ENCODE results near the gene C1QTNF8. TPM values are rescaled to one million over a fixed set of nuclear protein-coding genes. Genes with fewer than 3 reads are reported as not detected.

The C1QTNF8 gene
- total RNA-seq, 3 donors from 2014 or later (not counting 1 experiment from before 2014, with no cell fraction given) = not detected

GRCh38 chr16:1125471-1125870 lies 29.4 kb upstream of the C1QTNF8 start:
- Histone ChIP-seq H3K36me3 (ENCODE audit: control insufficient read depth, insufficient read depth, low read length) (no peaks in the 10 kb centered on the region), H3K4me3 (ENCODE audit: low read length) (no peak overlapping the region), H3K9me3 (ENCODE audit: control insufficient read depth, insufficient read depth, low read length) (no peaks in the 10 kb centered on the region), H3K4me1 (ENCODE audit: control insufficient read depth, insufficient read depth, low read length) (no peaks in the 10 kb centered on the region), H3K27ac (ENCODE audit: low read length) (no peak overlapping the region), H3K27me3 (ENCODE audit: control insufficient read depth, insufficient read depth, low read length) (no peaks in the 10 kb centered on the region)
- ATAC-seq (no peak), DNase-seq (peak in 1 of 2 donors; percentile 26)
- Mint-ChIP-seq H3K4me1 (no peaks in the 10 kb centered on the region), H3K27ac (no peak overlapping the region), H3K27me3 (ENCODE audit: low read depth in 2 of 2) (no peaks in the 10 kb centered on the region), H3K36me3 (no peaks in the 10 kb centered on the region), H3K9me3 (no peaks in the 10 kb centered on the region), H3K4me3 (no peak overlapping the region)
- TF ChIP-seq, protein P1, sequence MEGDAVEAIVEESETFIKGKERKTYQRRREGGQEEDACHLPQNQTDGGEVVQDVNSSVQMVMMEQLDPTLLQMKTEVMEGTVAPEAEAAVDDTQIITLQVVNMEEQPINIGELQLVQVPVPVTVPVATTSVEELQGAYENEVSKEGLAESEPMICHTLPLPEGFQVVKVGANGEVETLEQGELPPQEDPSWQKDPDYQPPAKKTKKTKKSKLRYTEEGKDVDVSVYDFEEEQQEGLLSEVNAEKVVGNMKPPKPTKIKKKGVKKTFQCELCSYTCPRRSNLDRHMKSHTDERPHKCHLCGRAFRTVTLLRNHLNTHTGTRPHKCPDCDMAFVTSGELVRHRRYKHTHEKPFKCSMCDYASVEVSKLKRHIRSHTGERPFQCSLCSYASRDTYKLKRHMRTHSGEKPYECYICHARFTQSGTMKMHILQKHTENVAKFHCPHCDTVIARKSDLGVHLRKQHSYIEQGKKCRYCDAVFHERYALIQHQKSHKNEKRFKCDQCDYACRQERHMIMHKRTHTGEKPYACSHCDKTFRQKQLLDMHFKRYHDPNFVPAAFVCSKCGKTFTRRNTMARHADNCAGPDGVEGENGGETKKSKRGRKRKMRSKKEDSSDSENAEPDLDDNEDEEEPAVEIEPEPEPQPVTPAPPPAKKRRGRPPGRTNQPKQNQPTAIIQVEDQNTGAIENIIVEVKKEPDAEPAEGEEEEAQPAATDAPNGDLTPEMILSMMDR (IDR thresholded peaks at IDR 0.05) = no peak
- intact Hi-C loops (cut with micrococcal nuclease) = no loop called here
- WGBS (ENCODE audit: insufficient coverage) = 43% methylated on average over 18 of the region's 18 CpGs

GRCh38 chr16:1124795-1125194 lies 28.8 kb upstream of the C1QTNF8 start:
- WGBS (ENCODE audit: insufficient coverage) = 84% methylated on average over 11 of the region's 11 CpGs
- Histone ChIP-seq H3K36me3 (ENCODE audit: control insufficient read depth, insufficient read depth, low read length) (no peaks in the 10 kb centered on the region), H3K4me1 (ENCODE audit: control insufficient read depth, insufficient read depth, low read length) (no peaks in the 10 kb centered on the region), H3K9me3 (ENCODE audit: control insufficient read depth, insufficient read depth, low read length) (no peaks in the 10 kb centered on the region), H3K27ac (ENCODE audit: low read length) (no peak overlapping the region), H3K27me3 (ENCODE audit: control insufficient read depth, insufficient read depth, low read length) (no peaks in the 10 kb centered on the region), H3K4me3 (ENCODE audit: low read length) (no peak overlapping the region)
- TF ChIP-seq, protein P1 (IDR thresholded peaks at IDR 0.05) = no peak
- H3K27me3 Mint-ChIP-seq (ENCODE audit: low read depth in 2 of 2) = no peaks in the 10 kb centered on the region
- H3K4me3 Mint-ChIP-seq = no peak overlapping the region
- ATAC-seq (no peak), DNase-seq (no peak)
- intact Hi-C loops (cut with micrococcal nuclease) = no loop called here
- H3K4me1 Mint-ChIP-seq = no peaks in the 10 kb centered on the region
- H3K27ac Mint-ChIP-seq = no peak overlapping the region
- H3K9me3 Mint-ChIP-seq = no peaks in the 10 kb centered on the region
- H3K36me3 Mint-ChIP-seq = no peaks in the 10 kb centered on the region

DNA sequence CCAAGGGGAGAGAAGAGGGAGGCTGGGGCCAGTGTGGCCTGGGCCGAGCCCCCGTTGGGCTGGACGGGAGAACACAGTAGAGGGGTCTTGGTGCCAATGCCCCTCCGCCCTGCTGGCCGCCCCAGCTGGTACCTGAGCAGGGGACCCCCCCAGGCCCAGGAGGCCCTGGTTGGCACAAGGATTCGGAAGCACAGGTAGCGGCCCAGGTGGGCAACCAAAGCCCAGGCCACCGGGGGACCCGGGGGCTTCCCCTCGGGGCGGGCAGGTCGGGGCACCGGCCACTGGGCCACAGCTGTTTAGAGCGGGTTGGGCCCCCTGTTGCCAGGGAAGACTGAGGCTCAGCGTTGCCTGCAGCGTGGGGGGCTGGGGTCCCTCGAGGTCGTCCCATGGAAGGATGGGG lies 28.2 kb upstream of the C1QTNF8 start:
- H3K27me3 Mint-ChIP-seq (ENCODE audit: low read depth in 2 of 2) = no peaks in the 10 kb centered on the region

More for the DNA sequence above, 28.2 kb upstream of the C1QTNF8 start:
- H3K4me1 ChIP-seq (ENCODE audit: control insufficient read depth, insufficient read depth, low read length) = no peaks in the 10 kb centered on the region
- 85% methylated on average over 18 of the region's 18 CpGs for WGBS (ENCODE audit: insufficient coverage)
- no peaks in the 10 kb centered on the region for H3K9me3 ChIP-seq (ENCODE audit: control insufficient read depth, insufficient read depth, low read length)
- no peaks in the 10 kb centered on the region for H3K36me3 ChIP-seq (ENCODE audit: control insufficient read depth, insufficient read depth, low read length)
- H3K36me3 Mint-ChIP-seq = no peaks in the 10 kb centered on the region
- H3K27ac ChIP-seq (ENCODE audit: low read length) = no peak overlapping the region
- no peak overlapping the region for H3K27ac Mint-ChIP-seq
- ATAC-seq (no peak), DNase-seq (no peak)
- no peaks in the 10 kb centered on the region for H3K27me3 ChIP-seq (ENCODE audit: control insufficient read depth, insufficient read depth, low read length)
- intact Hi-C loops (cut with micrococcal nuclease) = no loop called here
- no peak overlapping the region for H3K4me3 ChIP-seq (ENCODE audit: low read length)
- H3K4me1 Mint-ChIP-seq = no peaks in the 10 kb centered on the region
- H3K4me3 Mint-ChIP-seq = no peak overlapping the region
- H3K9me3 Mint-ChIP-seq = no peaks in the 10 kb centered on the region
- TF ChIP-seq, protein P1 (IDR thresholded peaks at IDR 0.05) = no peak

Measured in natural killer cell (primary cell).